ENCODE data around the gene AJM1. TPM values are rescaled to one million over a fixed set of nuclear protein-coding genes. Genes with fewer than 3 reads are reported as not detected.
"Not testable (repeated sequence)": the region's sequence is repeated elsewhere in the genome, so short reads cannot be mapped to it uniquely, and the experiment has no call there.

The AJM1 gene
- total RNA-seq, 1 experiment from 2014 or later: 7.2 TPM

- POLR2A ChIA-PET; intact Hi-C loops (cut with micrococcal nuclease; ENCODE audit: unreplicated experiment); in situ Hi-C loops (cut with HindIII; ENCODE audit: low pct_unique_long_range_greater_than_20kb, low sequenced_read_pairs); H3K27me3 ChIP-seq (ENCODE audit: control insufficient read depth, insufficient read depth, low read length); ATAC-seq; H3K9me3 ChIP-seq (ENCODE audit: control insufficient read depth, insufficient read depth, low read depth, low read length); DNase-seq (ENCODE audit: low read depth, low spot score); BruUV-seq (replicated peaks); H3K27ac ChIP-seq (ENCODE audit: low read length); H3K36me3 ChIP-seq (ENCODE audit: control insufficient read depth, insufficient read depth, low read length): not testable (repeated sequence)
- peak overlapping the region; percentile 11 to 18; a peak in 1 of 4 replicates for H3K4me3 ChIP-seq (ENCODE audit: low read depth in 2 of 2, low read length in 2 of 2)
- CTCF ChIA-PET: interaction anchor here (0.7 kb wide), 1 partner anchor 96 kb away, joined by 8 read pairs; no protein-coding TSS in a partner anchor
- peaks cover 26% of the 10 kb centered on the region for H3K4me1 ChIP-seq (ENCODE audit: control insufficient read depth, insufficient read depth, low read length)
Measured at GRCh38 chr9:136843159-136843800, 1.0 kb downstream of the AJM1 start.

- DNase-seq (ENCODE audit: low read depth, low spot score); H3K4me3 ChIP-seq (ENCODE audit: low read depth in 2 of 2, low read length in 2 of 2); H3K9me3 ChIP-seq (ENCODE audit: control insufficient read depth, insufficient read depth, low read depth, low read length); CTCF ChIA-PET; in situ Hi-C loops (cut with HindIII; ENCODE audit: low pct_unique_long_range_greater_than_20kb, low sequenced_read_pairs); H3K27me3 ChIP-seq (ENCODE audit: control insufficient read depth, insufficient read depth, low read length); ATAC-seq; intact Hi-C loops (cut with micrococcal nuclease; ENCODE audit: unreplicated experiment); POLR2A ChIA-PET; H3K36me3 ChIP-seq (ENCODE audit: control insufficient read depth, insufficient read depth, low read length); BruUV-seq (replicated peaks); H3K27ac ChIP-seq (ENCODE audit: low read length): not testable (repeated sequence)
- peak; percentile 72 for TF ChIP-seq CTCF (IDR thresholded peaks at IDR 0.05)
- H3K4me1 ChIP-seq (ENCODE audit: control insufficient read depth, insufficient read depth, low read length): peaks cover 26% of the 10 kb centered on the region
Measured at GRCh38 chr9:136843801-136844740, 1.8 kb downstream of the AJM1 start.

GRCh38 chr9:136844761-136845464 is 2.6 kb downstream of the AJM1 start:
- Histone ChIP-seq H3K27ac (ENCODE audit: low read length) (no peak overlapping the region), H3K4me1 (ENCODE audit: control insufficient read depth, insufficient read depth, low read length) (peaks cover 17% of the 10 kb centered on the region), H3K9me3 (ENCODE audit: control insufficient read depth, insufficient read depth, low read depth, low read length) (no peaks in the 10 kb centered on the region), H3K36me3 (ENCODE audit: control insufficient read depth, insufficient read depth, low read length) (no peaks in the 10 kb centered on the region), H3K4me3 (ENCODE audit: low read depth in 2 of 2, low read length in 2 of 2) (no peak overlapping the region), H3K27me3 (ENCODE audit: control insufficient read depth, insufficient read depth, low read length) (no peaks in the 10 kb centered on the region)
- intact Hi-C loops (cut with micrococcal nuclease; ENCODE audit: unreplicated experiment): no loop called here
- ChIA-PET CTCF (no interaction called here), POLR2A (no interaction called here)
- ATAC-seq (no peak), DNase-seq (ENCODE audit: low read depth, low spot score) (no peak)
- BruUV-seq (replicated peaks): no TSS peak
- in situ Hi-C loops (cut with HindIII; ENCODE audit: low pct_unique_long_range_greater_than_20kb, low sequenced_read_pairs): no loop called here
- TF ChIP-seq POLR2AphosphoS5 (IDR thresholded peaks at IDR 0.05; ENCODE audit: low read depth, low read length) (no peak), TCF7L2 (IDR thresholded peaks at IDR 0.05; ENCODE audit: low read depth, low read length) (no peak), CTCF (IDR thresholded peaks at IDR 0.05) (no peak), SIN3A (IDR thresholded peaks at IDR 0.05; ENCODE audit: borderline replicate concordance, insufficient read depth, low read depth, low read length) (no peak)

Measured in Panc1 (cell line).